Measurements from ENCODE around the gene RTKN. TPM values are rescaled to one million over a fixed set of nuclear protein-coding genes. Genes with fewer than 3 reads are reported as not detected.

Gene RTKN
- polyA plus RNA-seq, 3 donors: 0.07 TPM; not detected in 2

DNA sequence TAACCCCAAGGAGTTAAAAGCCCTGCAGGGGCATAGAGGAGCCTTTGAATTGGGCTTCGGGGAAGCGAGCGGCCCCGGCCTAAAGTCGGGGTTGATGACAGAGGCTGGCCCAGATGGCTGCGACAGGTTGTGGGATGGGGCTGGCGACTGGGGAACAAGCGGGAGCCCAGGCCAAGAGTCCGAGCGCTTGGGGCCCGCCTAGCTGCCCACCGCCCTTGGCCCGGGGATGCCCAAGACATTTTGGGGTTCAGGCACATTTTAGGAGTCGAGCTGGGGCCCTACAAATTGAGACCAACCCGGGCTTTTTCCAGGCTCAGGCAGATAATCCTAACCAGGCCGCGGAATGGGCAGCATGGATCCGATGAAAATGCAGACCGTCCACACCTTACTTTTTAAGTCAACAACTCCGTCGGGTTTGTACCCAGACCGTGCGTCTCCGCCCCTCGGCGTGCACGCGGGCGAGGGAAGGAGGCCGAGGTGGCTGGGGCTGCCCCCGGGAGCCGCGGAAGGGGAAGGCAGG, 507 bp downstream of the RTKN start:
- 49% methylated on average over 33 of the region's 33 CpGs for WGBS (ENCODE audit: insufficient coverage)
- Mint-ChIP-seq H3K4me3 (peak overlapping the region; percentile 69 to 92), H3K27me3 (ENCODE audit: low read depth in 3 of 3) (peaks cover 39 to 65% (median 51%) of the 10 kb centered on the region in 3 donors), H3K9me3 (peaks cover 0 to 9% (median 6%) of the 10 kb centered on the region in 7 donors), H3K27ac (no peak overlapping the region), H3K4me1 (peaks cover 36% of the 10 kb centered on the region), H3K36me3 (peaks cover 4 to 5% of the 10 kb centered on the region in 2 donors)
- Histone ChIP-seq H3K27ac (ENCODE audit: low read depth in 1 of 2, low read length in 2 of 2) (no peak overlapping the region), H3K4me3 (replicated peaks in 1 of 3; ENCODE audit: low read depth in 2 of 3, low read length in 3 of 3) (peak overlapping the region in 1 of 3 experiments; percentile 69), H3K27me3 (ENCODE audit: control insufficient read depth in 2 of 2, insufficient read depth in 2 of 2, low read length in 2 of 2) (peaks cover 28 to 59% of the 10 kb centered on the region in 2 donors), H3K9me3 (replicated peaks in 1 of 2; ENCODE audit: control insufficient read depth in 1 of 2, insufficient read depth in 1 of 2, low read length in 2 of 2) (peaks cover 0 to 19% of the 10 kb centered on the region in 2 donors), H3K36me3 (replicated peaks in 1 of 2; ENCODE audit: control insufficient read depth in 1 of 2, insufficient read depth in 2 of 2, low read length in 2 of 2) (no peaks in the 10 kb centered on the region), H3K9ac (ENCODE audit: insufficient read depth, low read length, poor library complexity, severe bottlenecking) (no peak overlapping the region), H2AFZ (ENCODE audit: insufficient read depth, low read depth, low read length, poor library complexity, severe bottlenecking) (peak overlapping the region; percentile 79), H3K4me2 (replicated peaks; ENCODE audit: extremely low read depth, low read length, poor library complexity, severe bottlenecking) (peak overlapping the region; percentile 75), H4K20me1 (ENCODE audit: insufficient read depth, low read length) (no peaks in the 10 kb centered on the region), H3K4me1 (ENCODE audit: control insufficient read depth in 1 of 2, insufficient read depth in 2 of 2, low read length in 2 of 2) (peaks cover 32 to 33% of the 10 kb centered on the region in 2 donors), H3K79me2 (ENCODE audit: insufficient read depth, low read length) (no peaks in the 10 kb centered on the region)
- TF ChIP-seq, protein P1, sequence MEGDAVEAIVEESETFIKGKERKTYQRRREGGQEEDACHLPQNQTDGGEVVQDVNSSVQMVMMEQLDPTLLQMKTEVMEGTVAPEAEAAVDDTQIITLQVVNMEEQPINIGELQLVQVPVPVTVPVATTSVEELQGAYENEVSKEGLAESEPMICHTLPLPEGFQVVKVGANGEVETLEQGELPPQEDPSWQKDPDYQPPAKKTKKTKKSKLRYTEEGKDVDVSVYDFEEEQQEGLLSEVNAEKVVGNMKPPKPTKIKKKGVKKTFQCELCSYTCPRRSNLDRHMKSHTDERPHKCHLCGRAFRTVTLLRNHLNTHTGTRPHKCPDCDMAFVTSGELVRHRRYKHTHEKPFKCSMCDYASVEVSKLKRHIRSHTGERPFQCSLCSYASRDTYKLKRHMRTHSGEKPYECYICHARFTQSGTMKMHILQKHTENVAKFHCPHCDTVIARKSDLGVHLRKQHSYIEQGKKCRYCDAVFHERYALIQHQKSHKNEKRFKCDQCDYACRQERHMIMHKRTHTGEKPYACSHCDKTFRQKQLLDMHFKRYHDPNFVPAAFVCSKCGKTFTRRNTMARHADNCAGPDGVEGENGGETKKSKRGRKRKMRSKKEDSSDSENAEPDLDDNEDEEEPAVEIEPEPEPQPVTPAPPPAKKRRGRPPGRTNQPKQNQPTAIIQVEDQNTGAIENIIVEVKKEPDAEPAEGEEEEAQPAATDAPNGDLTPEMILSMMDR (IDR thresholded peaks at IDR 0.05): no peak
- intact Hi-C loops (cut with micrococcal nuclease): no loop called here
- no peak for DNase-seq

DNA sequence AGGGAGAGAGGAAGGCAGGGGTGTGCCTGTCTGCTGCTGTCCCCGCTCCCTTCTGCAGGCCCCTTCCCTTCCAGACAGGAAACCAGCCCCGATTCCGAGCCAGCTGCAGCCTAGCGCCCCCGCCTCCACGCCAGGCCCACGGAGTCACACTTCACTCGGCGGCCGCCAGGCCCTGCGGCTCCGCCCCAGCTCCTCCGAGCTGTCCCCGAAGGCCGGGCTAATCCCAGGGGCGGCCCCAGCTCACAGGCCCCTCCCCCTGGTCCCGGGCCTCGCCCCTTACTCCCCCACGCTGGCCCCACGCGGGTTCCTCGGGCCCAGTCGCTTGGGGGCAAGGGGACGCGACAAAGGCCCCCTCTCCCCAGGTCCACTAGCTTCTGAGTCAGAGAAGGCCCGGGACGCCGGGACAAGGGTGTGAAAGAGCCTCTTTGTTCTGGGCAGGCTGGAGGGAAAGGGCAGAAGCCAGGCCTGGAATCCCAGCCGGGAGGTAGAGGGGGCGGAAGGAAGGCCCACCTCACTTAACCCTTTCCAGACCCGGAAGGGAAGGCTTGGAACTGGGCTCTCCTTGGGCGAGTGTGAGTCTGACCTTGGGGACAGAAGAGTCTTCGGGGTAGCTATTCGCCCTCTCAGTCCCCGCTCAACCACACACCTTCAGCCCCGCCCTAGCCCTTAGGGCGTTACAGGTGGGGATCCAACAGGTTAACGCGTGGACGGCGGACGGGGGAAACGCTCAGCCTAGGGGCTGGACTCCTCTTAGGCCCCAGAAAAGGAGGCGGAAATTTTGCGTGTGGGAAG, 1.2 kb downstream of the RTKN start:
- H3K27me3 Mint-ChIP-seq (ENCODE audit: low read depth in 3 of 3): peaks cover 40 to 64% (median 51%) of the 10 kb centered on the region in 3 donors
- H3K9me3 ChIP-seq (replicated peaks in 1 of 2; ENCODE audit: control insufficient read depth in 1 of 2, insufficient read depth in 1 of 2, low read length in 2 of 2): peaks cover 0 to 19% of the 10 kb centered on the region in 2 donors
- H3K36me3 ChIP-seq (replicated peaks in 1 of 2; ENCODE audit: control insufficient read depth in 1 of 2, insufficient read depth in 2 of 2, low read length in 2 of 2): no peaks in the 10 kb centered on the region
- H3K4me1 Mint-ChIP-seq: peaks cover 36% of the 10 kb centered on the region
- peaks cover 0 to 9% (median 6%) of the 10 kb centered on the region in 7 donors for H3K9me3 Mint-ChIP-seq
- H3K4me3 Mint-ChIP-seq: peak overlapping the region; percentile 69 to 92
- peak overlapping the region; percentile 79 for H2AFZ ChIP-seq (ENCODE audit: insufficient read depth, low read depth, low read length, poor library complexity, severe bottlenecking)
- peaks cover 32 to 33% of the 10 kb centered on the region in 2 donors for H3K4me1 ChIP-seq (ENCODE audit: control insufficient read depth in 1 of 2, insufficient read depth in 2 of 2, low read length in 2 of 2)
- no peaks in the 10 kb centered on the region for H4K20me1 ChIP-seq (ENCODE audit: insufficient read depth, low read length)
- DNase-seq: peak; percentile 26 to 49 (median 37)
- WGBS (ENCODE audit: insufficient coverage): 28% methylated on average over 36 of the region's 45 CpGs
- H3K4me2 ChIP-seq (replicated peaks; ENCODE audit: extremely low read depth, low read length, poor library complexity, severe bottlenecking): peak overlapping the region; percentile 75
- H3K4me3 ChIP-seq (replicated peaks in 1 of 3; ENCODE audit: low read depth in 2 of 3, low read length in 3 of 3): peak overlapping the region in 2 of 3 experiments; percentile 13 to 69
- intact Hi-C loops (cut with micrococcal nuclease): no loop called here
- TF ChIP-seq, protein P1 (IDR thresholded peaks at IDR 0.05): no peak
- H3K9ac ChIP-seq (ENCODE audit: insufficient read depth, low read length, poor library complexity, severe bottlenecking): peak overlapping the region; percentile 29
- no peaks in the 10 kb centered on the region for H3K79me2 ChIP-seq (ENCODE audit: insufficient read depth, low read length)
- H3K27me3 ChIP-seq (ENCODE audit: control insufficient read depth in 2 of 2, insufficient read depth in 2 of 2, low read length in 2 of 2): peaks cover 28 to 57% of the 10 kb centered on the region in 2 donors
- H3K36me3 Mint-ChIP-seq: peaks cover 4 to 5% of the 10 kb centered on the region in 2 donors
- no peak overlapping the region for H3K27ac ChIP-seq (ENCODE audit: low read depth in 1 of 2, low read length in 2 of 2)
- no peak overlapping the region for H3K27ac Mint-ChIP-seq
